ENCODE measurements around the gene LAX1.
"Not testable (repeated sequence)": the region's sequence is repeated elsewhere in the genome, so short reads cannot be mapped to it uniquely, and the experiment has no call there.

Gene LAX1

GRCh38 chr1:203769505-203770343 lies 4.7 kb downstream of the LAX1 start:
- no peak for DNase-seq

- DNase-seq, result no peak
Observed at GRCh38 chr1:203771901-203772301, 6.9 kb downstream of the LAX1 start.

- no peak for DNase-seq
Observed at GRCh38 chr1:203772836-203773235, 7.9 kb downstream of the LAX1 start.

GRCh38 chr1:203776636-203777035 lies 11.7 kb downstream of the LAX1 start:
- peak; percentile 30 for DNase-seq

GRCh38 chr1:203777596-203777995 lies 12.6 kb downstream of the LAX1 start:
- no peak for DNase-seq

- DNase-seq, result no peak
Observed at GRCh38 chr1:203778146-203778545, 13.2 kb downstream of the LAX1 start.

- DNase-seq, result no peak
Observed at GRCh38 chr1:203778789-203779188, 13.8 kb downstream of the LAX1 start.

GRCh38 chr1:203781962-203782361 lies 17.0 kb downstream of the LAX1 start:
- no peak for DNase-seq

- DNase-seq, result no peak
Observed at GRCh38 chr1:203789966-203790365, 25.0 kb downstream of the LAX1 start.

- no peak for DNase-seq
Observed at GRCh38 chr1:203791498-203791897, 26.5 kb downstream of the LAX1 start.

- DNase-seq, result no peak
Observed at GRCh38 chr1:203792486-203792885, 27.5 kb downstream of the LAX1 start.

GRCh38 chr1:203793561-203793960 lies 28.6 kb downstream of the LAX1 start:
- not testable (repeated sequence) for DNase-seq

GRCh38 chr1:203794764-203795440 lies 29.9 kb downstream of the LAX1 start:
- no peak for DNase-seq

- DNase-seq, result peak; percentile 98
Observed at GRCh38 chr1:203795441-203796235, 30.7 kb downstream of the LAX1 start, which contains the start of the genes ZBED6 and ZC3H11A. Gene ZBED6, plus strand, starts transcription at chr1:203795623. Its CDS starts 1,900 bp downstream, at chr1:203797523. Gene ZC3H11A, plus strand, starts transcription at chr1:203795623. Its CDS starts 21,448 bp downstream, at chr1:203817071.

GRCh38 chr1:203796236-203796605 lies 31.2 kb downstream of the LAX1 start:
- peak; percentile 33 for DNase-seq

- DNase-seq, result no peak
Observed at GRCh38 chr1:203797216-203797615, 32.2 kb downstream of the LAX1 start.

GRCh38 chr1:203797948-203798655 lies 33.1 kb downstream of the LAX1 start:
- DNase-seq, result no peak

GRCh38 chr1:203799157-203799556 lies 34.2 kb downstream of the LAX1 start:
- no peak for DNase-seq

GRCh38 chr1:203799971-203800370 lies 35.0 kb downstream of the LAX1 start:
- DNase-seq, result no peak

GRCh38 chr1:203805689-203806088 lies 40.7 kb downstream of the LAX1 start:
- no peak for DNase-seq

- DNase-seq, result no peak
Observed at GRCh38 chr1:203807196-203807595, 42.2 kb downstream of the LAX1 start.

GRCh38 chr1:203813581-203814341 lies 48.8 kb downstream of the LAX1 start:
- no peak for DNase-seq

Data from CD4-positive, alpha-beta T cell treated with Interleukin-17A for 4 hours (primary cell).